SK-N-SH treated with all-trans-retinoic acid at 6 μM for 48 hours (cell line): ENCODE measurements around the gene ZNF287.

Source experiments
- CREB5 ChIP-seq: fragments of 250-450 bp; sonication (Bioruptor Pico); IDR thresholded peaks from 2 replicates; pipeline ENCODE4 v1.5.1; 2020; ENCODE audit warnings: low read depth, mild to moderate bottlenecking, moderate library complexity
- ISL1 ChIP-seq: fragments of 250-450 bp; sonication (Bioruptor Pico); IDR thresholded peaks from 2 replicates; pipeline ENCODE4 v2.1.2; 2022; ENCODE audit warnings: mild to moderate bottlenecking, moderate library complexity
- OSR1 ChIP-seq: fragments of 250-450 bp; sonication (Bioruptor Pico); IDR thresholded peaks from 2 replicates; pipeline ENCODE4 v1.8.0; 2022; ENCODE audit warnings: moderate library complexity, mild to moderate bottlenecking, inconsistent platforms
- PATZ1 ChIP-seq: fragments of 250-450 bp; sonication (Bioruptor Pico); IDR thresholded peaks from 2 replicates; pipeline ENCODE4 v1.8.0; 2020; ENCODE audit warnings: mild to moderate bottlenecking, moderate library complexity, borderline replicate concordance
- SNAI2 ChIP-seq: fragments of 250-450 bp; sonication (Bioruptor Pico); IDR thresholded peaks from 2 replicates; pipeline ENCODE4 v1.5.0; 2020; ENCODE audit warnings: mild to moderate bottlenecking, moderate library complexity
- TOX ChIP-seq: fragments of 250-450 bp; sonication (Bioruptor Pico); IDR thresholded peaks from 2 replicates; pipeline ENCODE4 v1.8.0; 2021; ENCODE audit warnings: mild to moderate bottlenecking, moderate library complexity, borderline replicate concordance
- ZFP30 ChIP-seq: fragments of 450-650 bp; formaldehyde crosslinking; IDR thresholded peaks from 2 replicates; pipeline ENCODE4 v1.5.0; 2022; ENCODE audit warnings: mild to moderate bottlenecking, moderate library complexity
- ZNF70 ChIP-seq: fragments of 450-650 bp; formaldehyde crosslinking; IDR thresholded peaks from 2 replicates; pipeline ENCODE4 v1.5.0; 2020; ENCODE audit warnings: mild to moderate bottlenecking, moderate library complexity

GRCh38 chr17:16504984-16505383, 64.0 kb downstream of the ZNF287 start:
- TF ChIP-seq ZFP30 (no peak), PATZ1 (CRISPR knock-in tag) (no peak), CREB5 (CRISPR knock-in tag) (no peak), ISL1 (no peak), ZNF70 (CRISPR knock-in tag) (no peak), OSR1 (CRISPR knock-in tag) (no peak), SNAI2 (CRISPR knock-in tag) (no peak), TOX (CRISPR knock-in tag) (no peak)
